ENCODE results near the gene TBL1XR1.

DNA sequence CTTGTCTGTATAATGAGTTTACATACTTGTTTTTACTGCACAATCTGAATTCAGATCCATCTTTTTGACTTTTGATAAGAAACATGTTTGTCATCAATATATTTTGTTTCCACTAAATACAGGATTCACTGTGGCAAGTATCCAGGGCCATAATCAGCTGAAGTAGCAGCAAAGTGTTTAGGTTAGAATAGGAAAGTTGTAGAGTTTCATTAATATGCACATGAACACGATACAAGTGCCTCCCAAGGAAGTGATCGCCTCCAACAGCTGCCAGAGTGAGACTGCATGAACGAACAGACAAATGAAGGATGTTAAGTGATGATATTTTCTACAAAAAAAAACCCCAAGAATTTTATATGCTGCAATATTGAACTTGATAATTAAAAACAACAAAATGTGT is 204.3 kb downstream of the TBL1XR1 start:
- TF ChIP-seq, protein P1, sequence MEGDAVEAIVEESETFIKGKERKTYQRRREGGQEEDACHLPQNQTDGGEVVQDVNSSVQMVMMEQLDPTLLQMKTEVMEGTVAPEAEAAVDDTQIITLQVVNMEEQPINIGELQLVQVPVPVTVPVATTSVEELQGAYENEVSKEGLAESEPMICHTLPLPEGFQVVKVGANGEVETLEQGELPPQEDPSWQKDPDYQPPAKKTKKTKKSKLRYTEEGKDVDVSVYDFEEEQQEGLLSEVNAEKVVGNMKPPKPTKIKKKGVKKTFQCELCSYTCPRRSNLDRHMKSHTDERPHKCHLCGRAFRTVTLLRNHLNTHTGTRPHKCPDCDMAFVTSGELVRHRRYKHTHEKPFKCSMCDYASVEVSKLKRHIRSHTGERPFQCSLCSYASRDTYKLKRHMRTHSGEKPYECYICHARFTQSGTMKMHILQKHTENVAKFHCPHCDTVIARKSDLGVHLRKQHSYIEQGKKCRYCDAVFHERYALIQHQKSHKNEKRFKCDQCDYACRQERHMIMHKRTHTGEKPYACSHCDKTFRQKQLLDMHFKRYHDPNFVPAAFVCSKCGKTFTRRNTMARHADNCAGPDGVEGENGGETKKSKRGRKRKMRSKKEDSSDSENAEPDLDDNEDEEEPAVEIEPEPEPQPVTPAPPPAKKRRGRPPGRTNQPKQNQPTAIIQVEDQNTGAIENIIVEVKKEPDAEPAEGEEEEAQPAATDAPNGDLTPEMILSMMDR (IDR thresholded peaks at IDR 0.05; ENCODE audit: insufficient read depth, low read length, poor library complexity, severe bottlenecking), result no peak
- no peak for TF ChIP-seq EZH2phosphoT487 (conservative IDR thresholded peaks at IDR 0.05; ENCODE audit: low read length)
